ENCODE measurements around the gene MED6. TPM values are rescaled to one million over a fixed set of nuclear protein-coding genes. Genes with fewer than 3 reads are reported as not detected.

MED6 gene
- total and polyA plus RNA-seq, 8 donors, result 12.6 to 71.0 (median 26.5) TPM

- Histone ChIP-seq H3K9me3 (no peaks in the 10 kb centered on the region), H3K36me3 (peaks cover 0 to 6% (median 5%) of the 10 kb centered on the region in 4 donors), H3K4me3 (peak overlapping the region; percentile 81 to 90 (median 84)), H3K4me1 (peaks cover 12 to 42% (median 25%) of the 10 kb centered on the region in 4 donors), H3K27me3 (peaks cover 0 to 6% (median 0%) of the 10 kb centered on the region in 3 donors), H3K27ac (peak overlapping the region in 4 of 5 donors; percentile 77 to 87 (median 80))
- intact Hi-C loops (cut with DNase I; ENCODE audit: low total_unique reads), result no loop called here
- no peak for TF ChIP-seq EP300 (IDR thresholded peaks at IDR 0.05)
- no peak for TF ChIP-seq POLR2A (IDR thresholded peaks at IDR 0.05)
- TF ChIP-seq CTCF (IDR thresholded peaks at IDR 0.05), result no peak
- peak in 1 of 2 donors; percentile 30 for DNase-seq
- WGBS, 5 donors, result 30 to 37% (median 36%) methylated on average over 3 of the region's 3 CpGs
Measured at GRCh38 chr14:70601162-70601561, 707 bp upstream of the MED6 start.

GRCh38 chr14:70599345-70599744 lies 1.1 kb downstream of the MED6 start:
- Histone ChIP-seq H3K27me3 (no peaks in the 10 kb centered on the region), H3K9me3 (no peaks in the 10 kb centered on the region), H3K4me1 (peaks cover 12 to 42% (median 25%) of the 10 kb centered on the region in 4 donors), H3K27ac (no peak overlapping the region), H3K4me3 (peak overlapping the region; percentile 81 to 90 (median 84)), H3K36me3 (peaks cover 16 to 25% (median 23%) of the 10 kb centered on the region in 4 donors)
- TF ChIP-seq EP300 (IDR thresholded peaks at IDR 0.05) (no peak), POLR2AphosphoS5 (IDR thresholded peaks at IDR 0.05) (no peak), POLR2A (IDR thresholded peaks at IDR 0.05) (no peak), CTCF (IDR thresholded peaks at IDR 0.05) (no peak)
- intact Hi-C loops (cut with DNase I; ENCODE audit: low total_unique reads), result no loop called here
- DNase-seq, result no peak
- 34 to 56% (median 39%) methylated on average over 1 of the region's 1 CpG for WGBS, 5 donors

DNA sequence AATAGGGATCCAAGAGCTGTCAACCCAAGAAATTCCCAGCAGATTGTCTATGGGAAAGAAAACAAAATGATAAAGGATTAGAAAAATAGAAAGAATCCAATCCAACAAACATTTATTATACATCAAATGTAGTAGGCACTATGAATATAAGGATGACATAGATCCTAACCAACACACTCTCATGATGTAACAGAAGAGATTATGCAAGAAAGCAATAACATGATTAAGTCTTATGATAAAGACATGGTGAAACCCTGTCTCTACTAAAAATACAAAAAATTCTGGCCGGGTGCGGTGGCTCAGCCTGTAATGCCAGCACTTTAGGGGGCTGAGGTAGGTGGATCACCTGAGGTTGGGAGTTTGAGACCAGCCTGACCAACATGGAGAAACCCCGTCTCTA lies 2.7 kb downstream of the MED6 start:
- TF ChIP-seq CTCF (IDR thresholded peaks at IDR 0.05), result no peak
- H3K36me3 ChIP-seq, result peaks cover 32 to 41% (median 40%) of the 10 kb centered on the region in 4 donors
- H3K27me3 ChIP-seq, result no peaks in the 10 kb centered on the region
- no peaks in the 10 kb centered on the region for H3K9me3 ChIP-seq
- intact Hi-C loops (cut with DNase I; ENCODE audit: low total_unique reads), result no loop called here
- no peak overlapping the region for H3K27ac ChIP-seq
- no peak for DNase-seq
- H3K4me1 ChIP-seq, result peaks cover 12 to 42% (median 25%) of the 10 kb centered on the region in 4 donors
- WGBS, 5 donors, result 85 to 95% (median 90%) methylated on average over 3 of the region's 3 CpGs
- no peak overlapping the region for H3K4me3 ChIP-seq

- 79 to 87% (median 84%) methylated on average over 9 of the region's 9 CpGs for WGBS, 5 donors
- H3K27me3 ChIP-seq, result no peaks in the 10 kb centered on the region
- DNase-seq, result no peak
- no peaks in the 10 kb centered on the region for H3K9me3 ChIP-seq
- peaks cover 43 to 62% (median 61%) of the 10 kb centered on the region in 4 donors for H3K36me3 ChIP-seq
- intact Hi-C loops (cut with DNase I; ENCODE audit: low total_unique reads), result no loop called here
- no peak overlapping the region for H3K4me3 ChIP-seq
- TF ChIP-seq CTCF (IDR thresholded peaks at IDR 0.05) (no peak), EP300 (IDR thresholded peaks at IDR 0.05) (no peak), POLR2A (IDR thresholded peaks at IDR 0.05) (no peak), POLR2AphosphoS5 (IDR thresholded peaks at IDR 0.05) (no peak)
- peaks cover 12 to 35% (median 22%) of the 10 kb centered on the region in 4 donors for H3K4me1 ChIP-seq
- H3K27ac ChIP-seq, result no peak overlapping the region
Measured at GRCh38 chr14:70595443-70596185, 4.8 kb downstream of the MED6 start.

Data from stomach (tissue), 9 donors.